ENCODE measurements around the gene OTUD4.
"Not testable (repeated sequence)": the region's sequence is repeated elsewhere in the genome, so short reads cannot be mapped to it uniquely, and the experiment has no call there.

OTUD4 gene

GRCh38 chr4:145180298-145181090 is at the start of gene OTUD4:
OTUD4 (minus strand) TSS chr4:145180589; CDS start chr4:145179973, 616 bp downstream.
- DNase-seq (ENCODE audit: low spot score) = peak; percentile 94

GRCh38 chr4:145223228-145223627 is 42.8 kb upstream of the OTUD4 start:
- not testable (repeated sequence) for DNase-seq (ENCODE audit: low spot score)

GRCh38 chr4:145221529-145221928 is 41.1 kb upstream of the OTUD4 start:
- DNase-seq (ENCODE audit: low spot score) = not testable (repeated sequence)

- no peak for DNase-seq (ENCODE audit: low spot score)
Measured at GRCh38 chr4:145219090-145219489, 38.7 kb upstream of the OTUD4 start.

GRCh38 chr4:145218251-145218650 is 37.9 kb upstream of the OTUD4 start:
- DNase-seq (ENCODE audit: low spot score) = no peak

- DNase-seq (ENCODE audit: low spot score) = no peak
Measured at GRCh38 chr4:145217349-145217748, 37.0 kb upstream of the OTUD4 start.

GRCh38 chr4:145216535-145216934 is 36.1 kb upstream of the OTUD4 start:
- DNase-seq (ENCODE audit: low spot score) = peak; percentile 27

GRCh38 chr4:145213245-145213644 is 32.9 kb upstream of the OTUD4 start:
- DNase-seq (ENCODE audit: low spot score) = no peak

- DNase-seq (ENCODE audit: low spot score) = no peak
Measured at GRCh38 chr4:145207934-145208333, 27.5 kb upstream of the OTUD4 start.

GRCh38 chr4:145203410-145203809 is 23.0 kb upstream of the OTUD4 start:
- DNase-seq (ENCODE audit: low spot score) = no peak

GRCh38 chr4:145200366-145200765 is 20.0 kb upstream of the OTUD4 start:
- no peak for DNase-seq (ENCODE audit: low spot score)

GRCh38 chr4:145199051-145199716 is 18.8 kb upstream of the OTUD4 start:
- no peak for DNase-seq (ENCODE audit: low spot score)

GRCh38 chr4:145196747-145197146 is 16.4 kb upstream of the OTUD4 start:
- no peak for DNase-seq (ENCODE audit: low spot score)

GRCh38 chr4:145195167-145195952 is 15.0 kb upstream of the OTUD4 start:
- DNase-seq (ENCODE audit: low spot score) = peak; percentile 74

GRCh38 chr4:145189981-145190380 is 9.6 kb upstream of the OTUD4 start:
- no peak for DNase-seq (ENCODE audit: low spot score)

- no peak for DNase-seq (ENCODE audit: low spot score)
Measured at GRCh38 chr4:145186729-145187128, 6.3 kb upstream of the OTUD4 start.

GRCh38 chr4:145183581-145183980 is 3.2 kb upstream of the OTUD4 start:
- no peak for DNase-seq (ENCODE audit: low spot score)

GRCh38 chr4:145183023-145183422 is 2.6 kb upstream of the OTUD4 start:
- no peak for DNase-seq (ENCODE audit: low spot score)

GRCh38 chr4:145182222-145182621 is 1.8 kb upstream of the OTUD4 start:
- no peak for DNase-seq (ENCODE audit: low spot score)

GRCh38 chr4:145181091-145181501 is 707 bp upstream of the OTUD4 start:
- no peak for DNase-seq (ENCODE audit: low spot score)

GRCh38 chr4:145179861-145180297 is 510 bp downstream of the OTUD4 start:
- DNase-seq (ENCODE audit: low spot score) = peak; percentile 28

GRCh38 chr4:145179281-145179860 is 1.0 kb downstream of the OTUD4 start:
- peak; percentile 56 for DNase-seq (ENCODE audit: low spot score)

All from LoVo (cell line).